COR-L47 (cell line): ENCODE data around the gene GNG4.

Source experiments
- DNase-seq: peaks from one replicate; lab custom pipeline; 2025; lab: John Stamatoyannopoulos, UW

Gene GNG4

GRCh38 chr1:235527196-235527814 lies 122.3 kb downstream of the GNG4 start:
- DNase-seq: no peak

- DNase-seq: no peak
Measured at GRCh38 chr1:235525314-235525713, 124.3 kb downstream of the GNG4 start.

DNA sequence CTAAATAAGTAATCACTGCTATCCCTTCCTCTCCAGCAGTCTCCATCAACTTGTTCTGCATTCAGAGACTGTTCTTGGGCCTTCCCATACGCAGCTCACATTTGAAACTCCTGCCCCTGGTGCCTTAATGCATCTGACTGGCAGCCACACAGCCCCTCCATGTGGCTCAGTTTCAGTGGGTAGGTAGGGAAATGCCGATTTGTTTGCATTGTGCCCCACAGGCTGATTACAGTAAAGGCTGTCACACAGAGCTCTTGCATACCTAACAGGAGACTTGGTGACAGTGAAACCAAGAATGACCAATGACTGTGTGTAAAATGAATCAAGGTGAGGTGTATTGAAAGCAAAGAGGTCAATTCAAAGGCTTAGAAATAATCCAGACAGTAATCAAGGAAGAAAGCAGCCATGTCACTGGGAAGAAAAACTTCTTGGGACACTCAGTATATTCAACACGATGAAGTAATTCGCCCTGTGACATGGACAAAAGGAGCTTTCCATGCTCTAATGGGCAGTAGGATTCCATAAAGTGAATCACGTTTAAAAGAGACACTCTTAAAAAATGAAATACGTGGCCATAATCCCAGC lies 132.6 kb downstream of the GNG4 start:
- no peak for DNase-seq

DNA sequence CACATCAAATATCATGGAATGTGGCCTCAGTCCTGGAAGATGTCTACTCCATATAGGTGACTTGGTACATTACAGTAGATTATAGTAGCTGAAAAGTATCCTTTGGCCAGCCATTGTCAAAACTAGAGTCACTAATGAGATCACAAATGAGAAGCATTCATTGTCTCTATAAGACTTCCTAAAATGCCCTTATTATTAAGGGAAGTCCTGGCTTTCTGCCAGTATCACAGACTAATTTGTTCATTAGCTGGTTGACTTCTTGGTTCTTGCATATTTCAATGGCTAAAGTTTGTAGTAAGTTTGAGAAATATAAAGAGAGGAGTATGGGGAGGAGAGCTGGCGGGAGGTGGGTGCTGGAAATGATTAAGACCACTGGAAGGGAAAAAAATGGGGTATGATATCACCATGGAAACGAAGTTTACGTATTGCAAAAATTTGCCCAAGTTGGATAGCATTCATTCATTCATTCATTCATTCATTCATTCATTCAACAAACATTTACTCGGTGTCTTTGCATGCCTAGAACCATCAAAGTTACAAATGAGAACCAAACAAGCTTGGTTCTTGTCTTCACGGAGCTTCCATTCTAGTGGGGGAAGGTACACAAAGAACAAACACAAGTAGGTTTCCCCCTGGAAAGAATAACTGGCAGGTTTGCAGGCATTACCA lies 133.6 kb downstream of the GNG4 start:
- no peak for DNase-seq

GRCh38 chr1:235513495-235514366 lies 135.9 kb downstream of the GNG4 start:
- peak; percentile 59 for DNase-seq

GRCh38 chr1:235511470-235512240 lies 137.9 kb downstream of the GNG4 start:
- DNase-seq: no peak

DNA sequence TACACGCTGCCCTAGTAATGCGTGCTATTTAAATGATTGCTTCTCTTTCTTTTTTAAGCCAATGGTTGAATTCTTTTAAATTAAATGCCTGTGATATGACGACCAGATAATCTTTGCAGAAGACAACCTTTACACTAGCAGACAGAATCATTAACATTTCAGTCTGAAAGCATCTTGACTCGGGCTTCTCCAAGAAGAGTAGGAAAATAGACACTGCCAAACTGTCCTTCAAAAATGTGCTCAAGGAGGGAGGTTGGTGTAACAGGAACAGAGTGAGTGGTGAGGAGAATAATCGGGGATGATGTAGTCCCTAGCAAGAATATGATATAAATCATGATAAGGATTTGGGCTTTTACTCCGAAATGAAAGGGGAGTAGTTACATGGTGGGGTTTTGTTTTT lies 138.8 kb downstream of the GNG4 start:
- no peak for DNase-seq

DNA sequence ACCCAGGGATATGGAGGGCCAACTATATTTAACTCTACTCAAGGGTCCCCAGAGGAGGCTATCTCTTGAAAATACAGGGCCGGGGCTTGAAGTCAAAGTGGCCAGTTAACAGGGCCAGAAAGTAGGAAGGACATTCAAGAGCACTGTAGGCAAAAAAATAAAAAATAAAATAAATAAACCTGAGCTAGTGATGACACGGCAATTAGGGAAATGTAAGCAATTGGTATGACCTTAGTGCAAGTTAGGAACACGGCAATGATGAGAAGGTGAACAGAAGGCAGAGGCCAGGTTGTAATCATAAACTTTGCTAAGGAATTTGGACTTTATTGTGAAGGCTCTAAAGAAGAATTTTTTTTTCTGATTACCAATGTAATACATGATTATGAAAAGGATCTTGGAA lies 142.0 kb downstream of the GNG4 start:
- no peak for DNase-seq

GRCh38 chr1:235504494-235505222 lies 144.9 kb downstream of the GNG4 start:
- DNase-seq: peak; percentile 99

DNA sequence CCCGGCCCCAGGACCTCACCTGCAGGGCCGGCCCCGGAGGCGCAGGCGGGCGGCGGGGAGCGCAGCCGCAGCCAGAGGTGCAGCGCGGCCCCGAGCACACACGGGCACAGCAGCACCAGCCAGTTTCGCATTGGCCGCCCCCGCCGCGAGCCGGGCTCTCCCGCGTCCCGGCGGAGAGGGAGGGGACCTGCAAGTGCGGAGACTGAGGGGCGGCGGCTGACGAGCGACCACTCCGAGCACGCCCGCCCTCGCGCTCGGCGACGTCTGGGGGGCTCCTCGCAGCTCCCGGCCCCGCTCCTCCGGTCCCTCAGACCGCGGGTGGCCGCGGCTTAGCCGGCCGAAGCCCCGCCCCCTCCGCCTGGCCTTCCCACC lies 145.5 kb downstream of the GNG4 start, which contains the start of gene B3GALNT2:
Gene B3GALNT2 (minus strand): TSS at position 331 of the 372 bp plus-strand sequence. CDS start 200 bp downstream, at position 131.
- no peak for DNase-seq

- DNase-seq: peak; percentile 31
Measured at GRCh38 chr1:235503403-235504121, 146.0 kb downstream of the GNG4 start.

DNA sequence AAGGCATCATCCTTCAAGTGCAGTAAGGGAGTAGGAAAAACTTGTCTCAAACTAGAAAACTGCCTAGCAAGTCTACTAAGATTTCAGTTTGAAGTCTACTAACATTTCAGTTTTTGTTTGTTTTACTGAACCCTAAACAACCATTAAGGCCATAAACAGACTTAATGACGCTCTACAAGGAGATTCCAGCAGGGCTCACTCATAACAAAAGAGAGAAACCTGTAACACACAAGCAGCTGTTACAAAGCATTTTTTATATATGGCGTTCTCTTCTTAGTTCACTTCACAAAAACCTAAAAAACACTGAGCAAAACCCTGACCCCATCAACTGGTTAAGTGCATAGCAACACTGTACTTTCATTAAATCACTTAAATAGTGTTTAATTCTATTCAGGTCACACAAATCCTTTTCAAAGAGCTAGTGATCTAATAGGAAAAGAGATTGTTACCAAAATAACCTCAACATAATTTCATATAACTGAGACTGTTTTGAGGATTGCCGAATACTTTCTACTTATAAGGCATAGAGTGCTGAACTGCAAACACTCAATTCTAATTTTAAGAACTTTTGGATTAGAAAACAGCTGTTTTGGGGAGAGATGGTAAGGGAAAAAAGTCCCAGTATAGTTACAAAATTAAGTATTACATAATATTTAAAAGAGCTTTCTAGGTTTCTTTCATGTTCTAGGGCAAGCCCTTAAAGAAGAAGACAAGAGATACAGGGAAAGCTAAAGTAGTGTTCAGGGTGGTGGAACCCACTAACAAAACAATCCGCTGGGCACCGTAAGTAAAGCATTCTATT lies 146.8 kb downstream of the GNG4 start:
- DNase-seq: no peak

DNA sequence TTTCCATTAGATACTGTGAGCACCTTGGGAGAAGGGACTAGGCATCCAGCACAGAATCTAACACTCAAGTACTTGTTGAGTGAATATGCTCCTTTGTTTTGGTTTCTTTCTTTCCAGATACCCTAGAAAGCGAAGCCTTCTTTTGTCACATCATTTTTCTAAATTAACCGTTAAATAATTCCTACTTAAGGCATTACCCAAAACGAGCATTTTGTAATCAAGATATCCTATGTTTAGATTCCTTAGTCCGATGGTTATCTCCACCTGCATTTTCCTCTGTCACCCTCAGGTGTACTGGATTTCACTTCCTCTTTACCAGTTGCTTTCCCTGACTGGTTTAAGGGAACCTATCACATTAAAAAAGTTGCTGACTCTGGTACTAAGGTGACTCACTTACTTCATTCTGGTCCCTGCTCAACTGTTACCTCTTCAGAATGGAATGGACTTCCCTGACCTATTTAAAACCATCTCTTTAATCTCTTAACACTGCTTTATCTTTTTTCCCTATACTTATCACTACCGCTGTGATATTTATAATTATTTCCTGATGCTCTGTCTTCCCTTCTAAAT lies 148.5 kb downstream of the GNG4 start:
- DNase-seq: no peak
